GM03348 (cell line): ENCODE results near the gene PDS5A.
"Not testable (repeated sequence)": the region's sequence is repeated elsewhere in the genome, so short reads cannot be mapped to it uniquely, and the experiment has no call there.

Source experiments
- DNase-seq: peaks from one replicate; pipeline ENCODE4 v3.0.0; 2012; ENCODE audit warnings: low spot score

The PDS5A gene

GRCh38 chr4:39905656-39906055, 72.1 kb downstream of the PDS5A start:
- DNase-seq, result no peak

GRCh38 chr4:39905019-39905418, 72.7 kb downstream of the PDS5A start:
- not testable (repeated sequence) for DNase-seq

- no peak for DNase-seq
These were observed 76.7 kb downstream of the PDS5A start for GRCh38 chr4:39900966-39901365.

- no peak for DNase-seq
These were observed 78.4 kb downstream of the PDS5A start for GRCh38 chr4:39899291-39899690.

- no peak for DNase-seq
These were observed 79.7 kb downstream of the PDS5A start for GRCh38 chr4:39898015-39898414.

- no peak for DNase-seq
These were observed 84.0 kb downstream of the PDS5A start for GRCh38 chr4:39893693-39894072.

- DNase-seq, result no peak
These were observed 84.6 kb downstream of the PDS5A start for GRCh38 chr4:39892988-39893692.

GRCh38 chr4:39889226-39889625, 88.5 kb downstream of the PDS5A start:
- DNase-seq, result no peak

GRCh38 chr4:39888541-39888940, 89.2 kb downstream of the PDS5A start:
- DNase-seq, result no peak

GRCh38 chr4:39883646-39884045, 94.1 kb downstream of the PDS5A start:
- no peak for DNase-seq

- DNase-seq, result no peak
These were observed 95.9 kb downstream of the PDS5A start for GRCh38 chr4:39881789-39882188.

GRCh38 chr4:39877971-39878370, 99.7 kb downstream of the PDS5A start:
- DNase-seq, result no peak

- DNase-seq, result no peak
These were observed 103.9 kb downstream of the PDS5A start for GRCh38 chr4:39873823-39874222.

GRCh38 chr4:39865280-39865679, 112.4 kb downstream of the PDS5A start:
- DNase-seq, result no peak

GRCh38 chr4:39864391-39864790, 113.3 kb downstream of the PDS5A start:
- DNase-seq, result no peak

- no peak for DNase-seq
These were observed 116.9 kb downstream of the PDS5A start for GRCh38 chr4:39860804-39861203.

GRCh38 chr4:39855909-39856512, 121.7 kb downstream of the PDS5A start:
- peak; percentile 7 for DNase-seq

- no peak for DNase-seq
These were observed 125.1 kb downstream of the PDS5A start for GRCh38 chr4:39852636-39853035.

- DNase-seq, result no peak
These were observed 127.0 kb downstream of the PDS5A start for GRCh38 chr4:39850727-39851126.

- DNase-seq, result no peak
These were observed 131.0 kb downstream of the PDS5A start for GRCh38 chr4:39846705-39847104.

- no peak for DNase-seq
These were observed 131.6 kb downstream of the PDS5A start for GRCh38 chr4:39846120-39846519.

GRCh38 chr4:39841894-39842293, 135.8 kb downstream of the PDS5A start:
- DNase-seq, result no peak

GRCh38 chr4:39840516-39840915, 137.2 kb downstream of the PDS5A start:
- DNase-seq, result not testable (repeated sequence)

- no peak for DNase-seq
These were observed 137.7 kb downstream of the PDS5A start for GRCh38 chr4:39840027-39840426.
